Liver (tissue), 9 donors: Measurements from ENCODE around the gene CHST13. TPM values are rescaled to one million over a fixed set of nuclear protein-coding genes. Genes with fewer than 3 reads are reported as not detected.

Experiments used
- DNase-seq: peaks from one replicate; pipeline ENCODE4 v3.0.0-alpha.2; 2017; ENCODE audit warnings: low spot score
- H3K27ac ChIP-seq, 2 donors: one replicate each; pipeline ENCODE4 v1.7.0; 2013; ENCODE audit warnings: inconsistent platforms in 2 of 2, low read length in 2 of 2, control low read depth in 1 of 2, low read depth in 1 of 2, mild to moderate bottlenecking in 1 of 2
- H3K27me3 ChIP-seq, 4 donors: one replicate each; pipeline versions ENCODE4 v1.6.1 to v1.7.0; 2013; ENCODE audit warnings: low read length in 3 of 4, inconsistent platforms in 1 of 4, mild to moderate bottlenecking in 1 of 4, moderate library complexity in 1 of 4; ENCODE audit not compliant: control insufficient read depth in 4 of 4, insufficient read depth in 4 of 4
- H3K36me3 ChIP-seq, 4 donors: one replicate each; pipeline versions ENCODE4 v1.6.1 to v1.7.0; 2013; ENCODE audit warnings: low read length in 3 of 4, mild to moderate bottlenecking in 3 of 4, low read depth in 1 of 4, moderate library complexity in 1 of 4; ENCODE audit not compliant: control insufficient read depth in 4 of 4, insufficient read depth in 3 of 4
- H3K4me1 ChIP-seq, 4 donors: one replicate each; pipeline versions ENCODE4 v1.6.1 to v1.7.0; 2013; ENCODE audit warnings: low read length in 3 of 4, mild to moderate bottlenecking in 3 of 4, moderate library complexity in 1 of 4; ENCODE audit not compliant: control insufficient read depth in 4 of 4, insufficient read depth in 4 of 4
- H3K4me3 ChIP-seq, 3 donors: one replicate each; pipeline versions ENCODE4 v1.6.1 to v1.7.0; 2013; ENCODE audit warnings: low read length in 3 of 3, control low read depth in 1 of 3, low read depth in 1 of 3, mild to moderate bottlenecking in 1 of 3
- H3K9ac ChIP-seq, 2 donors: one replicate each; pipeline ENCODE4 v1.7.0; 2013; ENCODE audit warnings: low read length in 2 of 2, mild to moderate bottlenecking in 2 of 2, moderate library complexity in 2 of 2, control low read depth in 1 of 2, low read depth in 1 of 2
- H3K9me3 ChIP-seq, 4 donors: one replicate each; pipeline versions ENCODE4 v1.6.1 to v1.7.0; 2013; ENCODE audit warnings: low read length in 3 of 4; ENCODE audit not compliant: control insufficient read depth in 4 of 4
- EGR1 ChIP-seq, 2 donors: IDR thresholded peaks; 2 replicates each; pipeline ENCODE4 v1.6.1; 2016 to 2018; ENCODE audit warnings: antibody characterized with exemption in 2 of 2, low read depth in 2 of 2
- FOXA1 ChIP-seq: IDR thresholded peaks from 2 replicates; pipeline ENCODE4 v1.6.1; 2016; ENCODE audit warnings: antibody characterized with exemption
- FOXA2 ChIP-seq: IDR thresholded peaks from 2 replicates; pipeline ENCODE4 v1.6.1; 2016; ENCODE audit warnings: antibody characterized with exemption
- GABPA ChIP-seq, 2 donors: IDR thresholded peaks in 1 of 2; conservative IDR thresholded peaks in 1 of 2; 2 replicates each; pipeline ENCODE4 v1.6.1; 2016; ENCODE audit warnings: antibody characterized with exemption in 2 of 2, mild to moderate bottlenecking in 1 of 2, moderate library complexity in 1 of 2
- HNF4A ChIP-seq, 2 donors: conservative IDR thresholded peaks; 2 replicates each; pipeline ENCODE4 v1.6.1; 2016; ENCODE audit warnings: antibody characterized with exemption in 2 of 2, mild to moderate bottlenecking in 2 of 2
- HNF4G ChIP-seq: IDR thresholded peaks from 2 replicates; pipeline ENCODE4 v1.6.1; 2016; ENCODE audit warnings: antibody characterized with exemption
- JUND ChIP-seq, 2 donors: IDR thresholded peaks; 2 replicates each; pipeline ENCODE4 v1.6.1; 2016; ENCODE audit warnings: antibody characterized with exemption in 2 of 2
- NR2F2 ChIP-seq: IDR thresholded peaks from 2 replicates; pipeline ENCODE4 v1.6.1; 2016; ENCODE audit warnings: antibody characterized with exemption
- RAD21 ChIP-seq, 2 donors: IDR thresholded peaks; 2 replicates each; pipeline ENCODE4 v1.6.1; 2016; ENCODE audit warnings: antibody characterized with exemption in 2 of 2, mild to moderate bottlenecking in 2 of 2
- RXRA ChIP-seq, 2 donors: IDR thresholded peaks; 2 replicates each; pipeline ENCODE4 v1.6.1; 2017 to 2018; ENCODE audit warnings: antibody characterized with exemption in 2 of 2, mild to moderate bottlenecking in 1 of 2
- SP1 ChIP-seq: IDR thresholded peaks from 2 replicates; pipeline ENCODE4 v1.6.1; 2018; ENCODE audit warnings: antibody characterized with exemption, mild to moderate bottlenecking
- TAF1 ChIP-seq: conservative IDR thresholded peaks from 2 replicates; pipeline ENCODE4 v1.6.1; 2016; ENCODE audit warnings: antibody characterized with exemption, mild to moderate bottlenecking
- YY1 ChIP-seq: IDR thresholded peaks from 2 replicates; pipeline ENCODE4 v1.6.1; 2016; ENCODE audit warnings: antibody characterized with exemption, mild to moderate bottlenecking
- WGBS: extraction: QIAGEN DNeasy Blood & Tissue Kit; methylation state at CpG from one replicate; pipeline ENCODE4 v1.1.7; 2013; 5-methylcytosine and 5-hydroxymethylcytosine counted together
- polyA plus RNA-seq, 2 donors: library from polyadenylated mRNA; stranded (reverse) in 1 of 2; unstranded in 1 of 2; fragments of 200-250 nt in 1 of 2; fragments of >200 nt in 1 of 2; fragmentation: Nextera tagmentation in 1 of 2; extraction: Ambion mirVana in 1 of 2; gene quantifications; one replicate each; pipeline versions ENCODE4 v1.2.1 to v1.2.3, GENCODE V29; 2013 to 2015
- total RNA-seq, 2 donors: library from RNA; depleted of rRNA; stranded (reverse); fragments of >200 nt; gene quantifications; one replicate each; pipeline ENCODE4 v1.2.3, GENCODE V29; 2014
- TF ChIP-seq, protein P1 (sequence below): IDR thresholded peaks from 2 replicates; pipeline ENCODE4 v1.6.1; 2016; ENCODE audit warnings: antibody characterized with exemption, mild to moderate bottlenecking
- TF ChIP-seq, protein P2 (sequence below): IDR thresholded peaks from 2 replicates; pipeline ENCODE4 v1.6.1; 2016; ENCODE audit warnings: antibody characterized with exemption
- TF ChIP-seq, protein P3 (sequence below): fragments of 150-350 bp; IDR thresholded peaks from 2 replicates; pipeline ENCODE4 v1.5.1; 2017; ENCODE audit warnings: improper control_type of control experiment, low read depth, low read length; ENCODE audit not compliant: missing input control
- TF ChIP-seq, protein P4 (sequence below): IDR thresholded peaks from 2 replicates; pipeline ENCODE4 v1.6.1; 2016; ENCODE audit warnings: antibody characterized with exemption
- TF ChIP-seq, protein P5 (sequence below): IDR thresholded peaks from 2 replicates; pipeline ENCODE4 v1.6.1; 2016; ENCODE audit warnings: antibody characterized with exemption
- donor health status: healthy.
- donor health status: healthy.
- donor health status: healthy.
- donor health status: healthy.
- donor health status: healthy.

The CHST13 gene
- total and polyA plus RNA-seq, 4 donors, result 19.7 to 39.1 (median 25.2) TPM

DNA sequence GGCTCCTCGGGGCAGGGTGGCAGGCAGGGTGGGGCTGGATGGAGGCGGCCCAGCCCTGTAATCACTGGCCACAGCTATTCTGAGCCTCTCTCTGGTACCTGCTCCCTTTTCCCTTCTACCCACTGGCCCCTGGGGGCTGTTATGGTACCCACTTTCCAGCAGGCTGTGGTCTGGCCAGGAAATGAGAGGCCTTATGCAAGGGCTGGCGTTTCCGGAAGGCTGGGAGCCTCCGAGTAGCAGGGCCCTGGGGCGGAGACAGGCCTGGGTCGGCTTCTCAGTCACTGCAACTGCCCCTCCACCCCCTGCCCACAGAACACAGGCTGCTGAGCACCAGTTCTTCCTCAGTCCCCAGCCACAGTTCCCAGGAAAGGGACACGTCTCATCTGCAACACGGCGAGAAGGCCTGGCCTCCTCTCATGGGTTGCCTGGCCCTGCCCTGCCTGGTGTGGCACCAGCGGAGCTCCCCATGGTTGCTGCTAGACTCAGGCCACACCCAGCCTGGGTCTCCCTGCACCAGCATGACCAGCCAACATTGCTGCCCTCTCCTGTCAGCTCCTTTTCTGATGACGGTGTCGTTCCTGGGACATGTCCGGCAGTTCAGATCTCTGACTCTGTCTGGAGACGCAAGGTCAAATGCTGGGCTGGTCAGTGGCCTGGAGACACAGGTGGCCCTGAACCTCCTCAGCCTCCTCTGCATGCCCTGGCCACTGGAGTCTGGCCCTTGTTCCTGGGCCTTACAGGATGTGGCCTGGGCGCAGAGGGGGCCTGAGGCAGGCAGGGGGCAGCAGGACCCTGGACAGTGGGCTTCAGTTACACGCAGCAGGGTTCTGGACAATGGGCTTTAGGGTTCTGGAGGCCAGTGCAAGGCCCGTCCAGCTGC lies 6.5 kb downstream of the CHST13 start:
- H3K9me3 ChIP-seq, result no peaks in the 10 kb centered on the region
- WGBS, result 46% methylated on average over 18 of the region's 18 CpGs
- no peaks in the 10 kb centered on the region for H3K27me3 ChIP-seq
- no peak for DNase-seq
- TF ChIP-seq RXRA (IDR thresholded peaks at IDR 0.05) (peak; percentile 64 to 66), NR2F2 (no peak), YY1 (no peak), HNF4G (no peak), FOXA1 (no peak), HNF4A (conservative IDR thresholded peaks at IDR 0.05) (peak in 1 of 2 donors; percentile 33), FOXA2 (no peak), RAD21 (IDR thresholded peaks at IDR 0.05) (peak in 1 of 2 donors; percentile 22), EGR1 (IDR thresholded peaks at IDR 0.05; ENCODE audit: low read depth in 2 of 2) (no peak), SP1 (no peak)
- TF ChIP-seq, protein P1, sequence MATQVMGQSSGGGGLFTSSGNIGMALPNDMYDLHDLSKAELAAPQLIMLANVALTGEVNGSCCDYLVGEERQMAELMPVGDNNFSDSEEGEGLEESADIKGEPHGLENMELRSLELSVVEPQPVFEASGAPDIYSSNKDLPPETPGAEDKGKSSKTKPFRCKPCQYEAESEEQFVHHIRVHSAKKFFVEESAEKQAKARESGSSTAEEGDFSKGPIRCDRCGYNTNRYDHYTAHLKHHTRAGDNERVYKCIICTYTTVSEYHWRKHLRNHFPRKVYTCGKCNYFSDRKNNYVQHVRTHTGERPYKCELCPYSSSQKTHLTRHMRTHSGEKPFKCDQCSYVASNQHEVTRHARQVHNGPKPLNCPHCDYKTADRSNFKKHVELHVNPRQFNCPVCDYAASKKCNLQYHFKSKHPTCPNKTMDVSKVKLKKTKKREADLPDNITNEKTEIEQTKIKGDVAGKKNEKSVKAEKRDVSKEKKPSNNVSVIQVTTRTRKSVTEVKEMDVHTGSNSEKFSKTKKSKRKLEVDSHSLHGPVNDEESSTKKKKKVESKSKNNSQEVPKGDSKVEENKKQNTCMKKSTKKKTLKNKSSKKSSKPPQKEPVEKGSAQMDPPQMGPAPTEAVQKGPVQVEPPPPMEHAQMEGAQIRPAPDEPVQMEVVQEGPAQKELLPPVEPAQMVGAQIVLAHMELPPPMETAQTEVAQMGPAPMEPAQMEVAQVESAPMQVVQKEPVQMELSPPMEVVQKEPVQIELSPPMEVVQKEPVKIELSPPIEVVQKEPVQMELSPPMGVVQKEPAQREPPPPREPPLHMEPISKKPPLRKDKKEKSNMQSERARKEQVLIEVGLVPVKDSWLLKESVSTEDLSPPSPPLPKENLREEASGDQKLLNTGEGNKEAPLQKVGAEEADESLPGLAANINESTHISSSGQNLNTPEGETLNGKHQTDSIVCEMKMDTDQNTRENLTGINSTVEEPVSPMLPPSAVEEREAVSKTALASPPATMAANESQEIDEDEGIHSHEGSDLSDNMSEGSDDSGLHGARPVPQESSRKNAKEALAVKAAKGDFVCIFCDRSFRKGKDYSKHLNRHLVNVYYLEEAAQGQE, result no peak
- H3K27ac ChIP-seq, result peak overlapping the region; percentile 94 to 96
- peaks cover 18 to 72% (median 54%) of the 10 kb centered on the region in 4 donors for H3K4me1 ChIP-seq
- peaks cover 0 to 3% (median 1%) of the 10 kb centered on the region in 4 donors for H3K36me3 ChIP-seq
- H3K9ac ChIP-seq, result peak overlapping the region in 1 of 2 donors; percentile 21
- no peak overlapping the region for H3K4me3 ChIP-seq

DNA sequence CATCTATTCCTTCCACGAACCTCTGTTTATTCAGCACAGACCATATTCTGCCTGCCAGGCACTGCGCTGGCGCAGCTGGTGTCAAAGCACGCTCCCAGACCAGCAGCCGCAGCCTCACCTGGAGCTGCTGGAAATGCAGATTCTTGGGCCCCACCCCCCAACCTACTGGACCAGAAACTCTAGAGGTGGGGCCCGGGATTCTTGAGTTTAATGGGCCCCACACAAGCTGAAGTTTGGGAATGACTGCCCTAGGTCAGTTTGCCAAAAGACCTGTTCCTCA lies 7.0 kb downstream of the CHST13 start:
- no peak overlapping the region for H3K4me3 ChIP-seq
- TF ChIP-seq JUND (IDR thresholded peaks at IDR 0.05), result no peak
- TF ChIP-seq, protein P2, sequence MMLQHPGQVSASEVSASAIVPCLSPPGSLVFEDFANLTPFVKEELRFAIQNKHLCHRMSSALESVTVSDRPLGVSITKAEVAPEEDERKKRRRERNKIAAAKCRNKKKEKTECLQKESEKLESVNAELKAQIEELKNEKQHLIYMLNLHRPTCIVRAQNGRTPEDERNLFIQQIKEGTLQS, result no peak
- TF ChIP-seq, protein P3, sequence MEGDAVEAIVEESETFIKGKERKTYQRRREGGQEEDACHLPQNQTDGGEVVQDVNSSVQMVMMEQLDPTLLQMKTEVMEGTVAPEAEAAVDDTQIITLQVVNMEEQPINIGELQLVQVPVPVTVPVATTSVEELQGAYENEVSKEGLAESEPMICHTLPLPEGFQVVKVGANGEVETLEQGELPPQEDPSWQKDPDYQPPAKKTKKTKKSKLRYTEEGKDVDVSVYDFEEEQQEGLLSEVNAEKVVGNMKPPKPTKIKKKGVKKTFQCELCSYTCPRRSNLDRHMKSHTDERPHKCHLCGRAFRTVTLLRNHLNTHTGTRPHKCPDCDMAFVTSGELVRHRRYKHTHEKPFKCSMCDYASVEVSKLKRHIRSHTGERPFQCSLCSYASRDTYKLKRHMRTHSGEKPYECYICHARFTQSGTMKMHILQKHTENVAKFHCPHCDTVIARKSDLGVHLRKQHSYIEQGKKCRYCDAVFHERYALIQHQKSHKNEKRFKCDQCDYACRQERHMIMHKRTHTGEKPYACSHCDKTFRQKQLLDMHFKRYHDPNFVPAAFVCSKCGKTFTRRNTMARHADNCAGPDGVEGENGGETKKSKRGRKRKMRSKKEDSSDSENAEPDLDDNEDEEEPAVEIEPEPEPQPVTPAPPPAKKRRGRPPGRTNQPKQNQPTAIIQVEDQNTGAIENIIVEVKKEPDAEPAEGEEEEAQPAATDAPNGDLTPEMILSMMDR, result no peak
- TF ChIP-seq, protein P4, sequence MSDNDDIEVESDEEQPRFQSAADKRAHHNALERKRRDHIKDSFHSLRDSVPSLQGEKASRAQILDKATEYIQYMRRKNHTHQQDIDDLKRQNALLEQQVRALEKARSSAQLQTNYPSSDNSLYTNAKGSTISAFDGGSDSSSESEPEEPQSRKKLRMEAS, result no peak
- TF ChIP-seq, protein P5, sequence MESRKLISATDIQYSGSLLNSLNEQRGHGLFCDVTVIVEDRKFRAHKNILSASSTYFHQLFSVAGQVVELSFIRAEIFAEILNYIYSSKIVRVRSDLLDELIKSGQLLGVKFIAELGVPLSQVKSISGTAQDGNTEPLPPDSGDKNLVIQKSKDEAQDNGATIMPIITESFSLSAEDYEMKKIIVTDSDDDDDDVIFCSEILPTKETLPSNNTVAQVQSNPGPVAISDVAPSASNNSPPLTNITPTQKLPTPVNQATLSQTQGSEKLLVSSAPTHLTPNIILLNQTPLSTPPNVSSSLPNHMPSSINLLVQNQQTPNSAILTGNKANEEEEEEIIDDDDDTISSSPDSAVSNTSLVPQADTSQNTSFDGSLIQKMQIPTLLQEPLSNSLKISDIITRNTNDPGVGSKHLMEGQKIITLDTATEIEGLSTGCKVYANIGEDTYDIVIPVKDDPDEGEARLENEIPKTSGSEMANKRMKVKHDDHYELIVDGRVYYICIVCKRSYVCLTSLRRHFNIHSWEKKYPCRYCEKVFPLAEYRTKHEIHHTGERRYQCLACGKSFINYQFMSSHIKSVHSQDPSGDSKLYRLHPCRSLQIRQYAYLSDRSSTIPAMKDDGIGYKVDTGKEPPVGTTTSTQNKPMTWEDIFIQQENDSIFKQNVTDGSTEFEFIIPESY, result no peak
- no peak for TF ChIP-seq TAF1
- no peak for TF ChIP-seq GABPA (IDR thresholded peaks at IDR 0.05 in 1 of 2, conservative IDR thresholded peaks at IDR 0.05 in 1 of 2)
- TF ChIP-seq HNF4G, result no peak
- no peak for TF ChIP-seq NR2F2
- no peak for TF ChIP-seq EGR1 (IDR thresholded peaks at IDR 0.05; ENCODE audit: low read depth in 2 of 2)
- TF ChIP-seq HNF4A (conservative IDR thresholded peaks at IDR 0.05), result no peak
- peak overlapping the region; percentile 94 to 96 for H3K27ac ChIP-seq
- no peaks in the 10 kb centered on the region for H3K27me3 ChIP-seq
- no peaks in the 10 kb centered on the region for H3K9me3 ChIP-seq
- no peak for DNase-seq
- 82% methylated on average over 6 of the region's 6 CpGs for WGBS
- H3K4me1 ChIP-seq, result peaks cover 18 to 69% (median 50%) of the 10 kb centered on the region in 4 donors
- no peak overlapping the region for H3K9ac ChIP-seq
- peaks cover 0 to 5% (median 1%) of the 10 kb centered on the region in 4 donors for H3K36me3 ChIP-seq
